Caco-2 (cell line): ENCODE data around the gene NEDD4L. TPM values are rescaled to one million over a fixed set of nuclear protein-coding genes. Genes with fewer than 3 reads are reported as not detected.

Experiments
- BruUV-seq: library from RNA; stranded (reverse); fragments of 400-500 nt; replicated peaks from 2 replicates; lab custom pipeline; 2021; lab: Mats Ljungman, UMichigan
- CTCF ChIA-PET: fragments of 300-600 bp; sonication (Branson Sonifier 250); formaldehyde crosslinking; loops from one replicate; lab custom pipeline; 2022; ENCODE audit warnings: antibody characterized with exemption; lab: Charles Lee
- POLR2A ChIA-PET: fragments of 300-600 bp; sonication (Branson Sonifier 250); formaldehyde crosslinking; loops from one replicate; lab custom pipeline; 2022; ENCODE audit warnings: antibody characterized with exemption; lab: Charles Lee
- DNase-seq, 2 experiments: peaks; one replicate each; pipeline versions ENCODE4 v3.0.0 to v3.0.0-alpha.2; 2020 to 2022
- H3K27me3 ChIP-seq: replicated peaks from 2 replicates; pipeline ENCODE4 v1.6.0; 2011; ENCODE audit warnings: low read length; ENCODE audit not compliant: control insufficient read depth, insufficient read depth
- H3K36me3 ChIP-seq: 2 replicates; pipeline ENCODE4 v1.5.1; 2011; ENCODE audit warnings: low read length; ENCODE audit not compliant: control insufficient read depth, insufficient read depth
- H3K4me1 ChIP-seq: fragments of 250-450 bp; sonication (Bioruptor Pico); 2 replicates; pipeline ENCODE4 v1.5.1; 2020; ENCODE audit warnings: mild to moderate bottlenecking
- H3K4me3 ChIP-seq: 2 replicates; pipeline ENCODE4 v1.5.1; 2011; ENCODE audit warnings: low read depth, mild to moderate bottlenecking, control low read depth, low read length
- H3K9me3 ChIP-seq: fragments of 250-450 bp; sonication (Bioruptor Pico); 2 replicates; pipeline ENCODE4 v1.5.1; 2020; ENCODE audit warnings: mild to moderate bottlenecking, moderate library complexity
- H3K27ac Mint-ChIP-seq: one replicate; pipeline ENCODE4 v1.8.0; 2022; ENCODE audit warnings: mixed read lengths; ENCODE audit not compliant: unreplicated experiment
- H3K27me3 Mint-ChIP-seq: one replicate; pipeline ENCODE4 v1.8.0; 2022; ENCODE audit warnings: mixed read lengths; ENCODE audit not compliant: insufficient read depth, unreplicated experiment
- H3K36me3 Mint-ChIP-seq: one replicate; pipeline ENCODE4 v1.8.0; 2022; ENCODE audit warnings: mild to moderate bottlenecking, mixed read lengths; ENCODE audit not compliant: insufficient read depth, unreplicated experiment
- H3K4me1 Mint-ChIP-seq: one replicate; pipeline ENCODE4 v1.8.0; 2022; ENCODE audit warnings: low read depth, mixed read lengths; ENCODE audit not compliant: unreplicated experiment
- H3K4me3 Mint-ChIP-seq: one replicate; pipeline ENCODE4 v1.8.0; 2022; ENCODE audit warnings: mild to moderate bottlenecking, moderate library complexity, mixed read lengths; ENCODE audit not compliant: unreplicated experiment
- H3K9me3 Mint-ChIP-seq: one replicate; pipeline ENCODE4 v1.8.0; 2022; ENCODE audit warnings: mixed read lengths; ENCODE audit not compliant: unreplicated experiment
- intact Hi-C: fragments of 100-400 bp; cut with micrococcal nuclease; formaldehyde crosslinking; loops from one replicate; pipeline ENCODE4 v1.10.0; 2022; ENCODE audit not compliant: unreplicated experiment
- total RNA-seq: library from RNA; stranded (reverse); gene quantifications from 2 replicates; pipeline ENCODE4 v1.2.3, GENCODE V29; 2022
- TF ChIP-seq, protein P1 (sequence below), 2 experiments: fragments of 200-600 bp in 1 of 2; IDR thresholded peaks; 1 replicate in 1 of 2; 2 replicates in 1 of 2; pipeline versions ENCODE4 v1.5.1 to v1.8.0; 2011 to 2022; ENCODE audit warnings: antibody characterized with exemption in 1 of 2, control low read depth in 1 of 2, inconsistent platforms in 1 of 2, low read depth in 1 of 2, low read length in 1 of 2, mild to moderate bottlenecking in 1 of 2, moderate library complexity in 1 of 2; ENCODE audit not compliant: insufficient read depth in 1 of 2, severe bottlenecking in 1 of 2, unreplicated experiment in 1 of 2

The NEDD4L gene
- total RNA-seq, 1 experiment from 2014 or later, result 85.4 TPM

DNA sequence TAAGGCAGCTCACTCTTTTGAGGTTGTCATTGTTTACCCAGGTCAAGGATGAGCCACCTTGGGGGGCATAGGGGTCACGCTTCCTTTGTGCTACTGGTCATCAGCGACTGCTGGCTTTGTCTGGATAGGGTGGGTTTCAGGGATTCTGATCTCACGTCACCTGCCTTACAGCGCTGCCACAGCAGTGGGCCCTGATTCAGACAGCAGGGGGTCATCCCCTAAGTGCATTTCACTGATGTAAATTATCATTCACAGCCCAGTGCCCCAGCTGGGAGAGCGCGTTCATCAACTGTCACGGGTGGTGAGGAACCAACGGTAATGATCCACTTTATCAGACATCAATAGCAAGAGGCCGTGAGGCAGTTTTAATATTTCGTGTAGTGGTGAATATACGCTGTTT is 291.2 kb downstream of the NEDD4L start:
- no peaks in the 10 kb centered on the region for H3K9me3 ChIP-seq
- TF ChIP-seq, protein P1, sequence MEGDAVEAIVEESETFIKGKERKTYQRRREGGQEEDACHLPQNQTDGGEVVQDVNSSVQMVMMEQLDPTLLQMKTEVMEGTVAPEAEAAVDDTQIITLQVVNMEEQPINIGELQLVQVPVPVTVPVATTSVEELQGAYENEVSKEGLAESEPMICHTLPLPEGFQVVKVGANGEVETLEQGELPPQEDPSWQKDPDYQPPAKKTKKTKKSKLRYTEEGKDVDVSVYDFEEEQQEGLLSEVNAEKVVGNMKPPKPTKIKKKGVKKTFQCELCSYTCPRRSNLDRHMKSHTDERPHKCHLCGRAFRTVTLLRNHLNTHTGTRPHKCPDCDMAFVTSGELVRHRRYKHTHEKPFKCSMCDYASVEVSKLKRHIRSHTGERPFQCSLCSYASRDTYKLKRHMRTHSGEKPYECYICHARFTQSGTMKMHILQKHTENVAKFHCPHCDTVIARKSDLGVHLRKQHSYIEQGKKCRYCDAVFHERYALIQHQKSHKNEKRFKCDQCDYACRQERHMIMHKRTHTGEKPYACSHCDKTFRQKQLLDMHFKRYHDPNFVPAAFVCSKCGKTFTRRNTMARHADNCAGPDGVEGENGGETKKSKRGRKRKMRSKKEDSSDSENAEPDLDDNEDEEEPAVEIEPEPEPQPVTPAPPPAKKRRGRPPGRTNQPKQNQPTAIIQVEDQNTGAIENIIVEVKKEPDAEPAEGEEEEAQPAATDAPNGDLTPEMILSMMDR (IDR thresholded peaks at IDR 0.05; ENCODE audit: insufficient read depth in 1 of 2, low read depth in 1 of 2, low read length in 1 of 2, severe bottlenecking in 1 of 2, unreplicated experiment in 1 of 2), result no peak
- Mint-ChIP-seq H3K27me3 (no peaks in the 10 kb centered on the region), H3K36me3 (peaks cover 47% of the 10 kb centered on the region), H3K27ac (no peak overlapping the region), H3K9me3 (no peaks in the 10 kb centered on the region), H3K4me3 (no peak overlapping the region), H3K4me1 (peaks cover 8% of the 10 kb centered on the region)
- no TSS peak for BruUV-seq
- ChIA-PET POLR2A (no interaction called here), CTCF (no interaction called here)
- no peaks in the 10 kb centered on the region for H3K27me3 ChIP-seq
- H3K4me3 ChIP-seq, result no peak overlapping the region
- DNase-seq, result no peak
- H3K4me1 ChIP-seq, result no peaks in the 10 kb centered on the region
- H3K36me3 ChIP-seq, result no peaks in the 10 kb centered on the region; the same call in 1 of the 2 replicates
- intact Hi-C loops, result no loop called here

DNA sequence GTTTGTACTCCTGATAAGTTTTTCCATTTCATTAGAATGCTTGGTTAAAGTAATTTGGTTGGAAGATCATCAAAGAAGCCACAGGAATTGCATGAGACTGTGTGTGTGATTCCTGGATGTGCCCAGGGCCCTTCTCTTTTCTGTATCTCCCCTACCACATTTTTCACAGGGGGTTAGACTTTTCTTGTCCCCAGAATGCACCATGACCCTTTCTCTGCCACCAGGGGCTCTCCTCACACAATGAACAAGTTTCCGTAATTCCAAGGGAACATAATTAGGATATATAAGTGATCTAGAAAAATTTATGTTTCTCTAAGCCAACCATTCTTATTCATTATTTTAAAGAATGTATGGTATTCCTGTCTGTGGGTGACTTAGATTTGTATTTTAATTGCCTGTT is 291.8 kb downstream of the NEDD4L start:
- Histone ChIP-seq H3K4me3 (no peak overlapping the region), H3K9me3 (no peaks in the 10 kb centered on the region), H3K4me1 (no peaks in the 10 kb centered on the region), H3K36me3 (no peaks in the 10 kb centered on the region; the same call in 1 of the 2 replicates), H3K27me3 (no peaks in the 10 kb centered on the region)
- no peaks in the 10 kb centered on the region for H3K27me3 Mint-ChIP-seq
- intact Hi-C loops, result no loop called here
- H3K36me3 Mint-ChIP-seq, result peaks cover 41% of the 10 kb centered on the region
- ChIA-PET POLR2A (no interaction called here), CTCF (no interaction called here)
- TF ChIP-seq, protein P1 (IDR thresholded peaks at IDR 0.05; ENCODE audit: insufficient read depth in 1 of 2, low read depth in 1 of 2, low read length in 1 of 2, severe bottlenecking in 1 of 2, unreplicated experiment in 1 of 2), result no peak
- H3K9me3 Mint-ChIP-seq, result no peaks in the 10 kb centered on the region
- no peak overlapping the region for H3K27ac Mint-ChIP-seq
- no TSS peak for BruUV-seq
- no peak overlapping the region for H3K4me3 Mint-ChIP-seq
- peaks cover 8% of the 10 kb centered on the region for H3K4me1 Mint-ChIP-seq
- no peak for DNase-seq

DNA sequence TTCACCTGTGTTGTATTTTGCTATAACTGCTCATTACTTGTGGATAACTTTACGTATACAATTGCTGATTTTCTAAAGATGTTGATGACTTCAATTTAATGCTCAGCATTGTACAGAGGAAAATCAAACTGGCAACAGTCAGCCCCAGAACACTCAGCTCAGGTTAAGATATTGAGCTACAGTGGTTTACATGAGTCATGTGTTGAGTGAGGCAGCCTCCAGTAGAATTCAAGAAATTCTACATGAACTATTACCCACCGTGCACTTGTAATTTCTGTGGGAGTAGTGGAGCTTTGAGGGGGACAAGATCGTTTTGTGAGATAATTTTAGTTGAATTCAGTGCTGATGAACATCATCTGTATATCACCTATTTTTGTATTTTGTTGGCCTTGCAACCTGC is 292.6 kb downstream of the NEDD4L start:
- intact Hi-C loops, result no loop called here
- peaks cover 11% of the 10 kb centered on the region for H3K4me1 Mint-ChIP-seq
- TF ChIP-seq, protein P1 (IDR thresholded peaks at IDR 0.05; ENCODE audit: insufficient read depth in 1 of 2, low read depth in 1 of 2, low read length in 1 of 2, severe bottlenecking in 1 of 2, unreplicated experiment in 1 of 2), result no peak
- no peak overlapping the region for H3K4me3 ChIP-seq
- POLR2A ChIA-PET, result no interaction called here
- no TSS peak for BruUV-seq
- no peaks in the 10 kb centered on the region for H3K4me1 ChIP-seq
- H3K27me3 Mint-ChIP-seq, result no peaks in the 10 kb centered on the region
- no peak overlapping the region for H3K27ac Mint-ChIP-seq
- no peaks in the 10 kb centered on the region; the same call in 1 of the 2 replicates for H3K36me3 ChIP-seq
- peaks cover 37% of the 10 kb centered on the region for H3K36me3 Mint-ChIP-seq
- DNase-seq, result no peak
- no peaks in the 10 kb centered on the region for H3K9me3 ChIP-seq
- no peaks in the 10 kb centered on the region for H3K9me3 Mint-ChIP-seq
- H3K4me3 Mint-ChIP-seq, result no peak overlapping the region
- no peaks in the 10 kb centered on the region for H3K27me3 ChIP-seq
- CTCF ChIA-PET, result no interaction called here
